ENCODE measurements around the gene PPIL4.
"Not testable (repeated sequence)": the region's sequence is repeated elsewhere in the genome, so short reads cannot be mapped to it uniquely, and the experiment has no call there.

The PPIL4 gene

GRCh38 chr6:149468179-149468578 lies 77.7 kb downstream of the PPIL4 start:
- no peak for TF ChIP-seq CTCF (IDR thresholded peaks at IDR 0.05; ENCODE audit: low read depth, low read length, missing control alignments)
- DNase-seq (ENCODE audit: low read depth), result no peak
- H3K4me3 ChIP-seq (ENCODE audit: low read depth, low read length), result peak overlapping the region; percentile 7; the same call in 1 of the 2 replicates

GRCh38 chr6:149467265-149467664 lies 78.6 kb downstream of the PPIL4 start:
- DNase-seq (ENCODE audit: low read depth), result no peak
- H3K4me3 ChIP-seq (ENCODE audit: low read depth, low read length), result no peak overlapping the region
- no peak for TF ChIP-seq CTCF (IDR thresholded peaks at IDR 0.05; ENCODE audit: low read depth, low read length, missing control alignments)

- no peak overlapping the region for H3K4me3 ChIP-seq (ENCODE audit: low read depth, low read length)
- no peak for TF ChIP-seq CTCF (IDR thresholded peaks at IDR 0.05; ENCODE audit: low read depth, low read length, missing control alignments)
- no peak for DNase-seq (ENCODE audit: low read depth)
These were observed 81.4 kb downstream of the PPIL4 start for GRCh38 chr6:149464411-149464810.

GRCh38 chr6:149463781-149464180 lies 82.1 kb downstream of the PPIL4 start:
- DNase-seq (ENCODE audit: low read depth), result no peak
- no peak for TF ChIP-seq CTCF (IDR thresholded peaks at IDR 0.05; ENCODE audit: low read depth, low read length, missing control alignments)
- no peak overlapping the region for H3K4me3 ChIP-seq (ENCODE audit: low read depth, low read length)

- not testable (repeated sequence) for H3K4me3 ChIP-seq (ENCODE audit: low read depth, low read length); DNase-seq (ENCODE audit: low read depth)
These were observed 83.1 kb downstream of the PPIL4 start for GRCh38 chr6:149462712-149463111.

GRCh38 chr6:149461670-149462069 lies 84.2 kb downstream of the PPIL4 start:
- TF ChIP-seq CTCF (IDR thresholded peaks at IDR 0.05; ENCODE audit: low read depth, low read length, missing control alignments), result no peak

GRCh38 chr6:149460249-149460648 lies 85.6 kb downstream of the PPIL4 start:
- DNase-seq (ENCODE audit: low read depth); H3K4me3 ChIP-seq (ENCODE audit: low read depth, low read length): not testable (repeated sequence)

More at GRCh38 chr6:149461670-149462069, 84.2 kb downstream of the PPIL4 start:
- DNase-seq (ENCODE audit: low read depth), result no peak
- H3K4me3 ChIP-seq (ENCODE audit: low read depth, low read length), result no peak overlapping the region

GRCh38 chr6:149459761-149460160 lies 86.1 kb downstream of the PPIL4 start:
- DNase-seq (ENCODE audit: low read depth), result no peak
- H3K4me3 ChIP-seq (ENCODE audit: low read depth, low read length), result no peak overlapping the region
- no peak for TF ChIP-seq CTCF (IDR thresholded peaks at IDR 0.05; ENCODE audit: low read depth, low read length, missing control alignments)

Data from GM12864 (cell line).